Activated CD8-positive, alpha-beta memory T cell treated with anti-CD3 and anti-CD28 coated beads, Interleukin-2, amount 50 U/mL, for 4 hours (primary cell): Measurements from ENCODE around the gene CRYL1.

Experiments
- DNase-seq: peaks from one replicate; pipeline ENCODE4 v3.0.0-alpha.2; 2020

Gene CRYL1, protein sequence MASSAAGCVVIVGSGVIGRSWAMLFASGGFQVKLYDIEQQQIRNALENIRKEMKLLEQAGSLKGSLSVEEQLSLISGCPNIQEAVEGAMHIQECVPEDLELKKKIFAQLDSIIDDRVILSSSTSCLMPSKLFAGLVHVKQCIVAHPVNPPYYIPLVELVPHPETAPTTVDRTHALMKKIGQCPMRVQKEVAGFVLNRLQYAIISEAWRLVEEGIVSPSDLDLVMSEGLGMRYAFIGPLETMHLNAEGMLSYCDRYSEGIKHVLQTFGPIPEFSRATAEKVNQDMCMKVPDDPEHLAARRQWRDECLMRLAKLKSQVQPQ

DNA sequence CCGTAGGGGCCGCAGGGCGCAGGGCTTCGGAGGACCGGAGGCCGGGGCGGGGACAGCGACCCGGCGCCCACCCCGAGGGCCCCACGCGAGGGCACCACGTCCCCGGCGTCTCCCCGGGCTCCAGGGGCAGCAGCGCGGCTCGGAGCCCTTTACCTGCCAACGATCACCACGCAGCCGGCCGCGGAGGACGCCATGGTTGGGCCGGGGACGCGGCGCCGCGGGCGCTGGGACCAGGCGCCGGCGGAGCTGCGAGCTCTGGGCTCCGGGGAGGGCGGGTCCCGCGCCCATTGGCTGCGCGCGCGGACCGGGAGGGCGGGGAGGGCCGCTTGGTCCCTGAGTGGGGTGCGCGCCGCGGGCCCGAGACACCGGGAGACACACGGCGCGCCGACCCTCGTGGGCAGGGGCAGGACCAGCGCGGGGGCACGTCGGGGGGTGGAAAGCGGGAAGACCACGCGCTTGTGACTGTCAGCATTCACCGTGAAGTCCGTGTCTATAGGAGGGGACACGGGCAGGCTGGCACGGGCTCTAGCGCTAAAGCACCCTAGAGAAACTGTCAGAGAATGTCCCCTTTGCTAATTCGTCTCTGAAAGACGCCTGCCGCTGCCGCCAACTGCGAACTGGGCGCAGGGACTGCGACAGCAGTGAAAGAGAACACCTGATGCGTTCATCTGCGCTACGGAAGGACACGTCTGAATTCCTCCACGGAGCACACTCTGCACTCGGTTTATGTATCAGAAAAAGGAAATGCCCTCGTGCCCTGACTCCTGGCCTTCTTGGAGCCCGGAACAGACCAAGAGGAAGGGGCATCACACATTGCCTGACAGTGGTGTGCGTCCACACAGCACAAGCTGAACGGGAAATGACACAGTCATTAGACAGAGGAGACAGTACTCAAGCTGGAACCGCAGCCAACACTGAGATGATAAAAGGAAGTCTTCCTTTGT is at the start of gene CRYL1:
CRYL1 (minus strand) TSS at position 257 of the 944 bp plus-strand sequence; CDS start at position 194, 63 bp downstream.
- peak; percentile 80 for DNase-seq

DNA sequence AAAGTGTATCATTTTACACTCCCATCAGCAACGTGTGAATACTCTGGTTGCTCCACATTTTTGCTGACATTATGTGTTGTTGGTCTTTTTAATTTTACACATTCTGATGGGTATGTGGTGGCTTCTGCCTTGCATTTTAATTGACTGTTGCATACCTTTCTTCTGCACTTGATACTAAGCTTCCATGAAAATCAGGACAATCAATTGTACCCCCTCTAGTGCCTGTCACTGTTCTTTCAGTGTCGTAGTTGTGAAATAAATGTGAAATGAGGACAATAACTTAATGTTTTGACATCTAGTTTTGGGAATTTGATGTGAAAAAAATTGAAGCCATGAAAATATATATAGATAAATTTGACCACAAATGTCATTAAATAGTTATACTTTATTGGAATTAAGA is 48.0 kb upstream of the CRYL1 start:
- DNase-seq: no peak

DNA sequence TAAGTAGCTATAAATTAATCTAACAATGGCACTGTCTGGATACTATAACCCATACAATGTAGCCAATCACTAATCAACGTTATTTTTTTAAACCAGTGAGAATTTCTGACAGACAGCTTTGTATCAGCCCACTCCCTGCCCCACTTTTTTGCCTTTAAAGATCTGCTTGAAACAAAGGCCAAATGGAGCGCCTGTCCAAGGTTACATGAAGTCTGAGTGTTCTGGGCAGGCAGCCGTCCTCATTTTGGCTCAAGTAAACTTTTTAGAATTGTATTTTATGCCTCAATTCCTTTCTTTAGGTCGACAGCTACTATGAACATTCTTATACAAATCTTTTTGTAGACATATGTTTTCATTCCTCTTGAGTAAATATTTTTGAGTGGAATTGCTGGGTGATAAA is 47.5 kb upstream of the CRYL1 start:
- no peak for DNase-seq

DNA sequence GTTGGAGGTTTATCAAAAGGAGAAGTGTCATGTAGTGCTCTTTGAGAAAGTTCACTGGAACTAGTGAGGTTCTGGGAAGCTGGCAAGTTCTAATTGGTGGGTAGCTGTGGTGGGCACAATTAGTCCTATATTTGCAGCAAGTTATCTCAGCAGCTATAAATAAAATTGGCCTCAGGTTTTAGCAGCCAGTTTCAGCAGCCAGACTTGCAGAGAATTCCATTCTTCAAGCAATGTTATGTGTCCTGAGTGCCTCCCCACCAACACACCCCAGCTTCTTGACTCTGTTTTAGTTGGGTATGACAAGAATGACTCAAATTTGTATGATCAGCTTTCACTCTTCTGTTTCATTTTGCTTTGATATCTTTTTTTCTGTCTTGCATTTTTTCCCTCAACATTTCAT is 46.0 kb upstream of the CRYL1 start:
- no peak for DNase-seq

DNA sequence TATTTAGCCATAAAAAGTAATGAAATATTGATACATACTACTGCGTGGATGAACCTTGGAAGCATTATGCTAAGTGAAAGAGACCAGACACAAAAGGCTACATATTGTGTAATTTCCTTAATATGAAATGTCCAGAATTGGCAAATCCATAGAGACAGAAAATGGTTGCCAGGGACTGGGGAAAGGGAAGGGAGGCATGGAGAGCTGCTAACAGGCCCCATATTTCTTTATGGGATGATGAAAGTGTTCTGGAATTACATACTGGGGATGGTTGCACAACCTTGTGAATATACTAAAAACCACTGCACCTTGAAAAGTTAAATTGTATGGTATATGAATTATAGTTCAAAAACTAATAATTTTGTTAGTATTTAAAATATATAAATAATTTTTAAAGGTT is 44.9 kb upstream of the CRYL1 start:
- DNase-seq: no peak

DNA sequence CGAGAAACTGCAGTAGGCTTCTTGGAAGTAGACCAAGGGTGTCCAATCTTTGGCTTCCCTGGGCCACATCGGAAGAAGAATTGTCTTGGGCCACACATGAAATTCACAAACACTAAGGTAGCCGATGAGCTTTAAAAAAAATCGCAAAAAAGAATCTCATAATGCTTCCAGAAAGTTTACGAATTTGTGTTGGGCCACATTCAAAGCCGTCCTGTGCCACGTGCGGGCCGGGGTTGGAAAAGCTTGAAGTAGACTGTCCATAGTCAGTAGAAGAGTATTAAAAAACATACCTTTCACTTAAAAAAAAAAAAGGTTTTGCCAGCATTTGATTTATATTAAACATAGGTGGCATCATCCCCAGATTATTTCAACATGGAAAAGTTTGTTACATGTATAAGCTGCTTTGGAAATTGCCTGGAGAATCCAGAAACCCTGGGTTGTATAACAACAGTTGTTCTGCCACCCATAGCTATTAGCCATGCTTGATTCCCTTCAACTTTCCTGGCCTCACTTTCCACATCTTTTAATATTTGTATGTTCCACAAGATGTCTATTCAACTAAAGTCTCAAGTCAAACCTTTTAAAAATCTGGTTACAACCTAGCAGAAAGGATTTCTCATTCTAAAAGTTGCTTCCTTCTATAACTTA is 42.3 kb upstream of the CRYL1 start:
- DNase-seq: no peak

DNA sequence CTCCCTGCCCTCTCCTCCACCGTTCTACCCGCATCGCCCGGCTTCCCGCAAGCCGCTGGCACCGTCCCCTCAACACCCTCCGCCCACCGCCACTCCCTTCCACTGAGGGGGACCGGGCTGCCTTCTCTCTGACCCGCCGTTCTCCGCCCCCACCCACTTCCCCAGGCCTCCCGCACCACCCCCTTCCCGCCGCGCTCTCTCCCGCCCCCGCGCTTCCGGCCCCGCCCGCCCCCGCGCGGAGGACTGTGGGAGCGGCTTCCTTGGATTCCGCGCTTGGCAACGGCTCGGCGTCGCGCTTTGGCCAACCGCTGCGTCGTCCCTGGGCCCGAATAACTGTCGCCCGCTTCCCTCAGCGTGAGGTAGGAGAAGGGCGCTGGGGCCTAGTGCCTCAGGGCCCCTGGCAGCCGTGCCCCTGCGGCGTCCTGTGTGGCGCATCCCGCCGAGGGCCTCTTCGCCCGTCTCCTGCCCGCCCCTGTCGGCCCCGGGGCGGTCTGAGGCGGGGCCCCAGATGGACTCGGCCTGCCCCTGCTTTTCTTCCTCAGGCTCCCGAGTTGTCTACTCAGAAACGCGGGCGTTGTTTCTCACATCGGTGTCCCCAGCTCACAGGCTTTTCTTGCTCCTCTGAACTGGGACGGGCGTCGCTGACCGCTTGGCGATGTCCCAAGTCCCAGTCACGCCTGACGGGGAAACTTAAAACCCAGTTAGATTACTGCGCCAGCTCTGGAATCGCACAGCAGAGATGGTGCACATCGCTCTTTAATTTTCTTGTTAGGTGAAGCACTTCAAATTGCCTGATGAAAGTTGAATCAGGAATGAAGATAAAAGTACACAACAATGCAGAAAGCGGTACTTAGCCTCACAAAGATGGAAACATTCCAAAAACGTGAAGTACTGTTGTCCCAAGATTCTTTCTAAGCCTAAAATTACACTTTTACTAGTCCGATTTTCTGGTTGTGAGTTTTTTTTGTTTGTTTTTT is 41.5 kb upstream of the CRYL1 start, which contains the start of gene IFT88:
IFT88 (plus strand) TSS at position 260 of the 977 bp plus-strand sequence. CDS start 7,229 bp downstream, outside the sequence.
- peak; percentile 79 for DNase-seq

DNA sequence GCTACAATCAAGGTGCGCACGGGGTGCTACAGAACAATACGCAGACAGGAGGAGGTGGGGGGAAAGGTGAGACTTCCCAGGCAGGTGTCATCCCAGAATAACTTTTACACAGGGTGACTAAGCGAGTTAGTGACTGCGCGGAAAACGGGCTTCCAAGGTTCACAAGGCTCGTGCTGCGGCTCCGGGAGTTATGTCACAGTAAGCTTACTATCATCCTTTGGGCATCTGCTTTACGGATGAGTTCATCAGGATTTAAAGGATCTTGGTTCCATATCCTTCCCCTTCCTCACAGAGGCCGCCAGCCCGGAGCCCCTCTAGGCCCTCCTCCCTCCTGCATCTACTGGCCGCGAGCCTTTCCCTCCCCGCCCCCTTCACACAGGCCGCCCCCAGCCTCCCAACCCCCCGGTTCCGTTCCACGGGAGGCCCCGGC is 40.8 kb upstream of the CRYL1 start:
- DNase-seq: no peak

DNA sequence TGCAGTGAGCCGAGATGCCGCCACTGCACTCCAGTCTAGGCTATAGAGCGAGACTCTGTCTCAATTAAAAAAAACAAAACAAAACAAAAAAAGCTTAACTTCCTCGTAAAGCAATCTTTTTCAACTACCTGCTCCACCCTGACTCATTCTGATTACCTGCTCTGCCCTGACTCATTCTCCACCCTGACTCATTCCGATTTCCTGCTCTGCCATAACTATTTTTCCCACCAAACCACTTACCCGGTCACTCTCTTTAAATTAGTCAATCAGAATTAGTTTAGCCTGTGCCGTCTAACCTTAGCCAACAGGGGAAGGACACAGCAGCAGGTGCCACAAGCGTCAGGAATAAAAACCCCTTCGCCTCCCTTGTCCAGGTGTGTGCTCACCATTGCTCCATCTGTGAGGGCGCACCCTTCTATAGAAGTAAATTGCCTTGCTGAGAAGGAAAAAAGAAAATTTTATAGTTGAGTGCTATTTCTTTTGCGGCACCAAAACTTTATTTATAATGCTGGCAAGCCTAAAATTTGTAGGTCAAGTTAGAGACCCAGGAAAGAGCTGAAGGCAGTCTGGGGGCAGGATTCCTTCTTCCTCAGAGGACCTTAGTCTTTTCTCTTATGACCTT is 39.6 kb upstream of the CRYL1 start:
- no peak for DNase-seq

DNA sequence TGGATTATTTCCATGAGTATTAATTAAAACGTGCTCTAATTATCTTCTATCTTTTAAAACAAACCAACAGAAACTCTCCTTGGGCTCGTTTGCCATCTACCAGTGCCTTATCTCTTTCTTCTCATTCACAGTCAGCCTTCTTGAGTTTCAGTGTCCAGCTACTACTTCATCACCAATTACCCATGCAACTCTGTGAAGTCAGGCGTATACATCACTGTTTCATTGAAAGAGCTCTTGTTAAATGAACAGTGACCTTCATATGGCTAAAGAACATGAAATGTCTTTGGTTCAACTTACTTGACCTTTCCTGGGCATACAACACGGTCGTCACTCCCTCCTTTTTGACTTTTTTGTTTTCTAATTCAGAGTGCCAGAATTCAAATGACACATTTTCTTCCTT is 36.1 kb upstream of the CRYL1 start:
- no peak for DNase-seq

DNA sequence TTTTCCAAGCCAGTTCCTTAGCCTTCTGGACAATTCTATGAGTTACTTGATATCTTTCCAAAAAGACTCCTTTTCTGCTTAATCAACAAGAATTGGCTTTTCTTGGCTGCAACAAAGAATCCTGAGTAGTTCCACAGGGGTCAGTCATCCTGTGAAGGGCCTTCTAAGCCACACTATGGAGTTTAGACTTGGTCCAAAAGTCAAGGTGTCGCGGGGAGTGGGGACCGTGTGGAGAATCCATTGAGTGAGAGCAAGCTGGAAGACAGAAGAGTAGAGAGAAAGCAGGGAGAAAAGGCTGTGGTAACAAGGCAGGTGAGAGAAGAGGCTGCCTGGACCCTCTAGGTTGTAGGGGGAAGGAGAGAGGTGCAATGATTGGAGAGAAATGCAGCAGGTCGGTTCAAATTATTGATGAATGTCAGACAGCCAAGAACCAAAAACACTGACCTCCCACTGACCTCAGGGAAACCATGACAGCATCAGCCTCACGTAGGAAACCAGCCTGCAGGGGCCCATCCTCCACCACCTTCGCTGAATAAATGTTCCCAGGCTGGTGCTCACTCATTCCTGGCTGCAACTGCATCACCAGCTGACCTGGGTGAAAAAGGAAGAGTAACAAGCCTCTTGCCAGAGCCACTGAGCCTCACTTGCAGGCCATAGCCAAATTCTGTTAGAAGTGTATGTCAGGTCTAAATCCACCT is 34.2 kb upstream of the CRYL1 start:
- DNase-seq: no peak

DNA sequence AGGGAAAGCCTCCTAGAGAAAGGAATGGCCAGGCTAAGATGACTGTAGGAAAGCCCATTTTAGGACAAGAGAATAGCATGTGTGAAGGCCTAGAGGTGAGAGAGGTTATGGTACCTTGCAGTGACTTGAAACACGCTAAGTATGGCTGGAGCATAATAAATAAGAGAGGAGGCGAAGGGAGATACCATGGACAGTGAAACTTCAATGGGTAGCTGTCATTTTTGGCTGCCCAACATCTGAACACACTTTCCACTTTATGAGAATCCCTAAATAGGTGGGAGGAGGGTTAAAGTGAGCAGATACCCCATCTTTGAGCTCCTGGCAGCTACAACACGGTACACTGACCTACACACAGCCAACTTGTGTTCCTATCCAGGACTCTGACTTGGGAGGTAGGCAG is 33.3 kb upstream of the CRYL1 start:
- DNase-seq: no peak

DNA sequence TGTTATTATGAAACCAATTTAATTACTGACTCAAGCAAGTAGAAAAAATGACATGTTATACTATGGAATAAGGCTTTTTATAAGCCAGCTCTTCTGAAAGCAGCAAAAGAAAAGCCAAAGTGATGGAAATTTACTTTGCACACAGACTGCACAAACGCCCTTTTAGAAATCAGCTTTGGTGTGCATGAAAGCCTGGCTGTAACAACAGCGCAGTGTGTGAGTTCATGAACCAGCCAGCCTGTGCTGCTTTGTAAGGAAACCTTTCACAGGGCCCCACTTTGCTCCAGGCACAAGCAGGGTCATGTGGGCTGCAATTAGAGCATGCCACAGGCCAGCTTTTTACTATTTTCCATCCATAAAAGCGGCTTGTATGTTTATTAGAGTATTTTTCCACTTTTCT is 27.7 kb upstream of the CRYL1 start:
- DNase-seq: no peak

DNA sequence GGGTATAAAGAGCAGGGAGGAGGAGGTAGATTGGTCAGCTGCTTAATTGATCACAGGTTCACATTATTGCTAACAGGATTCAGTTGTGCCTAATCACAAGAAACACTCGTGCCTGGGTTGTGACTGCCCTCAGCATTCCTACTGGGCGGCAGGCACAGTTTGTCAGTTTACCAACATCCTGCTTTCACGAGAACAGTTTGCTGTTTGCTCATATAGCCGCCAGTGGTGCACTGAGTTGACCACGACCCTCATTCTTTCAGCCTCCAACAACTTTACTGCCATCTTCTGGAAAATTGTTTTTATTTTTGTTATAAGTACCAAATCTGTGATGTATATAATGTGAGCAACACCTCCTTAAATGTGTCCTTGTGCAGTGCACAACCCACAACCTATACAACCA is 25.1 kb upstream of the CRYL1 start:
- no peak for DNase-seq

DNA sequence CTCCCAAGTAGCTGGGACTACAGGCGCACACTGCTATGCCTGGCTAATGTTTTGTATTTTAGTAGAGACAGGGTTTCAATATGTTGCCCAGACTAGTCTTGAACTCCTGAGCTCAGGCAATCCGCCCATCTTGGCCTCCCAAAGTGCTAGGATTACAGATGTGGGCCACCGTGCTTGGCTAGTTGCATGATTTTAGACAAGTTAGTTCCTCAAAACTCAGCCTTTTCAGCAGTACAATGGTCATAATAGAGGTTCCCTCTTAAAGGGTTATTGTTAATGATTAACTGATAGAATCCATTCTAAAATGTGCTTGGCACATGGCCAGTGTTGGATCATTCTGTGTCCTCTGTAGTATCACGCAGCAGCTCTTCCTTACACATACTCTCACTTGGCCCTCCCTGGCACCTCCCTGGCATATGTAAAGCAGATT is 21.8 kb upstream of the CRYL1 start:
- DNase-seq: no peak

DNA sequence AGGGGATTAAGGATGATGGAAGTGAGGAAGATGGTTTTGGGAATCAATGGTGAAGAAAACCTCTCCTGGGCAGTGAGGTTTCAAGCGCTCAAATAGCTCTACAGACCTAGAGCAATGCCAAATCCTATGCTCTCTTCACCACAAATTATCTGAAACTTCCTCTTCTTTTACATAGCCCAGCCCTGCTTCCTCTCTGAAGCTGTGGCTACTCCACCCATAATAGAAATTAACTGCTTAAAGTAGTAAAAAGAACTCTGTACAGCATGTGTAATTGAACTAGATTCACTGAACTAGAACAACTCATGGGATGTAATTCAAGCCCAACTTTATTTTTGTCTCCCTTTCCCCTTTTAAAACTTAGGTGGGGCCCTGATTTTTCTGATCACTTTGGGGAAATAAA is 20.9 kb upstream of the CRYL1 start:
- no peak for DNase-seq

DNA sequence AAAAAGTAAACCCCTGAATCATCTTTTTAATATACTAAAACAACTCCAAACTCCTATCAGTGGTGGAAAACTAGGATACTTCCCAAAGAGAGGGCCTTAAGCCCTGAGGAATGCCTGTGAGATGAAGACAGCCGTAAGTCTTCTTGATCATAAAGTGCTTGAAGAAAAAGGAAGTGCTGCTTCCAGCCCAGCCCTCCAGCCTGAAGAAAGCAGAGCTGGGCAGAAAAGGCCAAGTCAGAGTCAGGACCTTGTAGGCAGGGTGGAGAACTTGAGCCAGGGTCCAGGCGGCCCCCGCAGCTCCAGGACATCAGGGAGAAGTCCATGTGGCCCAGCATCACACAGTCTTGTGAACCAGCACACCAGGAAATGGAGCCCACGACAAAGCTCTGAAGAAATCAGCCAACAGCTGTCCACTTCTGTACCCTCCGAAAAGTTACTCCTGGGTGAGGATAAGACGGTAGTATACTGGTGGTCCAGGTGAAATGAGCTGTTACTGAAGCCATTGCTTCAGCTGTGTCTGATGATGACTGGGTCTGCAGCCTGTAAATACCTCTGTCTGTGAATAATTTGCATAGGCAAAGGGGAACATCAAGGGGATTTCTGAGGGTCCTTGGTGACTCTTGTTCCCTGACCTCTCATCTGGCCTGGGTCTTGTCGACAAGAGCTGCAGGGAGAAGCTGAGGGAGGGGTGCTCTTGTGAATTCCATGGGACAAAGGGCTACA is 18.7 kb upstream of the CRYL1 start:
- no peak for DNase-seq

DNA sequence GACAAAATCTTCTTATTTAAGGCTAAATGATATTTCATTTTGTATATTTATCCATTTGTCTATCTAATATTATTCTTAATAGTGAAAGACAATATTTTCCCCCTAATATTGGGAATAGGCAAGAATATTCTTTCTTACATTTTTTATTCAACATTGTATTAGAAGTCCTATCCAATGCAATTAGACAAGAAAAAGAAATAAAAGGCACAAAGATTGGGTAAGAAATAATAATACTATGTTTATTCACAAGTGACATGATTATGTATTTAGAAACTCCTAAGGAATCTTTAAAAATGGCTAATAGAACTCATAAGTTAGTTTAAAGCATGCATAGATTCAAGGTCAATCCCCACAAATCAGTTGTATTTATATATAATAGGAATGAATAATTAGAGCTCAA is 11.3 kb upstream of the CRYL1 start:
- DNase-seq: no peak

DNA sequence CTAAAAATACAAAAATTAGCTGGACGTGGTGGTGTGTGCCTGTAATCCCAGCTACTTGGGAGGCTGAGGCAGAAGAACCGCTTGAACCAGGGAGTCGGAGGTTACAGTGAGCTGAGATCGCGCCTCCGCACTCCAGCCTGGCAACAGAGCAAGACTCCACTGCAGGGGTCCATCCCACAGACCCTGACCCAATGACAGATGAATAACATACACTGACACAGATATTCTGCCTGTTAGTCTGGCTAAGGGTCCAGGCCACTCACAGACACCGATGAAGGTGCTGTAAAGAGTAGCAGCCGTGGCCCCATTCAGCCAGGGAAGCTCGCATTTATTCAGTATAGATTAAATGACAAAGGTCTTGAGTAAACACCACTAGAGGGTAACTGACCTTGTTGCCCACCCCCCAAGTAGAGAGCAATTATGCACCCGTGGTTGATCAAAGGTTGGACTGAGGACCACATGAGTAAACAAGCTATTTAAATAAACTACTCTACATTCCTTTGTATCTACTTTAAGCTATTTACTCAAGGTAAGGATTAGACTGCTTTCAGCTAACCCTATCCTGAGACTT is 8.5 kb upstream of the CRYL1 start:
- no peak for DNase-seq

DNA sequence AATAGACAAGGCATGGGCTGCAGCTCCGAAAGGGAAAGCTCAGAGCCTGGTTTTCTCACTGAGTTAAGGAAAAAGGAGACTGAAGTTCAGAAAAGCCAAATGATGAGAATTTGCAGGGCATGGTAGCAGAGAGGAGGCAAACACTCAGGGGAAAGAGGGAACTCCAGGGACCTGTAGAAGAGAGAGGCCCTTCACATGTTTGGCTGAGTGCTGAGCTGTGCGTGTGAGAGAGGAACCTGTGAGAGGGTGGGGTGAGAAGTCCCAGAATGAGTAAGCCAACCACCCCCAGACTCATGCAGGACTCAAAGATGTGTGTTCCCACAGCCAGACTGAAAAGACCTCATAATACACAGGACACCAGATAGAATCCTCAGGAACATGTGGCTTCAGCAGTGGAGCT is 2.8 kb upstream of the CRYL1 start:
- DNase-seq: no peak
